GM12865 (cell line): Measurements from ENCODE around the gene KLC4.

Experiments
- DNase-seq: peaks from one replicate; pipeline ENCODE4 v3.0.0; 2010; ENCODE audit warnings: low read depth
- H3K4me3 ChIP-seq: 2 replicates; pipeline ENCODE4 v1.5.1; 2011; ENCODE audit warnings: mild to moderate bottlenecking, low read depth, low read length, control low read depth
- CTCF ChIP-seq: IDR thresholded peaks from 2 replicates; pipeline ENCODE4 v1.5.1; 2011; ENCODE audit warnings: low read length, control low read depth, low read depth, inconsistent platforms; ENCODE audit not compliant: insufficient read depth; ENCODE audit errors: missing control alignments

Gene KLC4

GRCh38 chr6:43054206-43054943, 5.1 kb upstream of the KLC4 start:
- no peak for TF ChIP-seq CTCF
- no peak for DNase-seq
- H3K4me3 ChIP-seq, result peak overlapping the region; percentile 78

GRCh38 chr6:43055966-43056365, 3.5 kb upstream of the KLC4 start:
- no peak for DNase-seq
- no peak for TF ChIP-seq CTCF
- no peak overlapping the region for H3K4me3 ChIP-seq

GRCh38 chr6:43058531-43058930, 900 bp upstream of the KLC4 start:
- H3K4me3 ChIP-seq, result peak overlapping the region; percentile 93
- TF ChIP-seq CTCF, result no peak
- DNase-seq, result no peak

GRCh38 chr6:43060034-43060754, 763 bp downstream of the KLC4 start:
- TF ChIP-seq CTCF, result no peak
- peak overlapping the region; percentile 65 for H3K4me3 ChIP-seq
- no peak for DNase-seq

- TF ChIP-seq CTCF, result no peak
- no peak overlapping the region for H3K4me3 ChIP-seq
- DNase-seq, result no peak
Measured at GRCh38 chr6:43060755-43061633, 1.6 kb downstream of the KLC4 start.

- H3K4me3 ChIP-seq, result no peak overlapping the region
- DNase-seq, result no peak
- TF ChIP-seq CTCF, result no peak
Measured at GRCh38 chr6:43061861-43062260, 2.4 kb downstream of the KLC4 start.
